Measurements from ENCODE around the gene GSX1.

- TF ChIP-seq POLR2A (IDR thresholded peaks at IDR 0.05) (no peak), CTCF (IDR thresholded peaks at IDR 0.05) (no peak)
Observed at GRCh38 chr13:27744801-27745200, 47.5 kb upstream of the GSX1 start.
